Esophagus muscularis mucosa (tissue), 4 donors: Measurements from ENCODE around the gene SFXN5. TPM values are rescaled to one million over a fixed set of nuclear protein-coding genes. Genes with fewer than 3 reads are reported as not detected.

Experiments used
- DNase-seq: peaks from one replicate; pipeline ENCODE4 v3.0.0-alpha.2; 2017; ENCODE audit errors: extremely low spot score
- H3K27ac ChIP-seq, 4 donors: fragments of 200-600 bp; sonication (generic); replicated peaks in 1 of 4; 1 replicate in 3 of 4; 2 replicates in 1 of 4; pipeline ENCODE4 v1.5.1; 2016 to 2019; ENCODE audit warnings: mild to moderate bottlenecking in 1 of 4
- H3K27me3 ChIP-seq, 4 donors: fragments of 200-600 bp; sonication (generic); one replicate each; pipeline versions ENCODE4 v1.5.1 to v1.6.0; 2016 to 2019
- H3K36me3 ChIP-seq, 4 donors: fragments of 200-600 bp; sonication (generic); one replicate each; pipeline ENCODE4 v1.5.1; 2016 to 2019
- H3K4me1 ChIP-seq, 4 donors: fragments of 200-600 bp; sonication (generic); one replicate each; pipeline ENCODE4 v1.5.1; 2016 to 2019
- H3K4me3 ChIP-seq, 4 donors: fragments of 200-600 bp; sonication (generic); 1 replicate in 2 of 4; 2 replicates in 2 of 4; pipeline ENCODE4 v1.5.1; 2016 to 2019; ENCODE audit warnings: mild to moderate bottlenecking in 4 of 4, moderate library complexity in 1 of 4
- H3K9me3 ChIP-seq, 4 donors: fragments of 200-600 bp; sonication (generic); 1 replicate in 3 of 4; 2 replicates in 1 of 4; pipeline ENCODE4 v1.5.1; 2016 to 2019
- CTCF ChIP-seq, 3 experiments: fragments of 200-600 bp in 2 of 3; fragments of 450-650 bp in 1 of 3; sonication (generic) in 2 of 3; IDR thresholded peaks; one replicate each; pipeline ENCODE4 v1.5.1; 2017 to 2019; ENCODE audit warnings: antibody characterized with exemption in 3 of 3, mild to moderate bottlenecking in 2 of 3, moderate library complexity in 1 of 3
- EP300 ChIP-seq: sonication (generic); formaldehyde crosslinking; IDR thresholded peaks from one replicate; pipeline ENCODE4 v1.6.1; 2017; ENCODE audit warnings: antibody characterized with exemption
- POLR2A ChIP-seq: fragments of 450-650 bp; IDR thresholded peaks from one replicate; pipeline ENCODE4 v1.6.1; 2017; ENCODE audit warnings: antibody characterized with exemption, moderate library complexity, mild to moderate bottlenecking, low read depth
- POLR2AphosphoS5 ChIP-seq, 2 donors: sonication (generic); formaldehyde crosslinking; IDR thresholded peaks; one replicate each; pipeline ENCODE4 v1.6.1; 2017; ENCODE audit warnings: antibody characterized with exemption in 2 of 2
- WGBS: methylation state at CpG from one replicate; pipeline ENCODE4 v1.1.5; 2018; 5-methylcytosine and 5-hydroxymethylcytosine counted together
- intact Hi-C: fragments of 100-400 bp; cut with DNase I; formaldehyde crosslinking; loops from one replicate; pipeline ENCODE4 v1.15.1; 2023
- total RNA-seq, 4 donors: library from RNA; depleted of rRNA; stranded (reverse); fragments of >200 nt; gene quantifications; one replicate each; pipeline versions ENCODE4 v1.1.0 to v1.2.1, GENCODE V29; 2016

Gene SFXN5
- total RNA-seq, 4 donors from 2014 or later, result 5.8 to 10.0 (median 6.8) TPM

- Histone ChIP-seq H3K27ac (no peak overlapping the region), H3K9me3 (no peaks in the 10 kb centered on the region), H3K36me3 (peaks cover 4 to 37% (median 9%) of the 10 kb centered on the region in 4 donors), H3K4me1 (peaks cover 0 to 5% (median 0%) of the 10 kb centered on the region in 4 donors), H3K4me3 (no peak overlapping the region), H3K27me3 (no peaks in the 10 kb centered on the region)
- TF ChIP-seq EP300, result no peak
- no peak for TF ChIP-seq POLR2A
- no peak for TF ChIP-seq CTCF (IDR thresholded peaks at IDR 0.05)
- no peak for TF ChIP-seq POLR2AphosphoS5 (IDR thresholded peaks at IDR 0.05)
- intact Hi-C loops, result loop anchor here (1.0 to 2.0 kb wide), 2 partner anchors 170 to 185 kb away; no protein-coding TSS in a partner anchor
- 75% methylated on average over 3 of the region's 8 CpGs for WGBS
- DNase-seq, result no peak
Observed at GRCh38 chr2:72992734-72993102, 78.8 kb downstream of the SFXN5 start.

- Histone ChIP-seq H3K4me3 (no peak overlapping the region), H3K27me3 (no peaks in the 10 kb centered on the region), H3K36me3 (peaks cover 3 to 38% (median 11%) of the 10 kb centered on the region in 4 donors), H3K4me1 (peaks cover 0 to 5% (median 0%) of the 10 kb centered on the region in 4 donors), H3K9me3 (no peaks in the 10 kb centered on the region), H3K27ac (no peak overlapping the region)
- WGBS, result 85% methylated on average over 11 of the region's 11 CpGs
- no peak for TF ChIP-seq POLR2A
- no peak for TF ChIP-seq POLR2AphosphoS5 (IDR thresholded peaks at IDR 0.05)
- no peak for TF ChIP-seq EP300
- no peak for TF ChIP-seq CTCF (IDR thresholded peaks at IDR 0.05)
- no peak for DNase-seq
- intact Hi-C loops, result loop anchor here (2.0 kb wide), 1 partner anchor 171 kb away; no protein-coding TSS in a partner anchor
Observed at GRCh38 chr2:72991980-72992733, 79.4 kb downstream of the SFXN5 start.

DNA sequence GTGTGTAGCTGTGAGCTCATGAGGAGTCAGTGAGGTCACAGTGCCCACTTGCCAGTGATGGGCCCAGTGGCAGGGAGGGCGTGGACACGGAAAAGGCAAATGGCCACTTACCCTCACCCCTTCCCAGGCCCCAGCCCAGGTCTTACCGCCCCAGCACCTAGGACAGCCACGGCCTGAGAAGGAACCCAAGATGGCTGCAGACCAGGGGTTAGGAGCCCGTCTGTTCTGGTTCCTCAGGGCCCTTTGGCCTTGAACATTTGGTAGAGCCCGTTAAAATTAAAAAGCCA is 80.1 kb downstream of the SFXN5 start:
- H3K36me3 ChIP-seq, result peaks cover 3 to 41% (median 11%) of the 10 kb centered on the region in 4 donors
- intact Hi-C loops, result no loop called here
- no peak for DNase-seq
- H3K4me3 ChIP-seq, result no peak overlapping the region
- no peaks in the 10 kb centered on the region for H3K27me3 ChIP-seq
- 92% methylated on average over 6 of the region's 6 CpGs for WGBS
- H3K9me3 ChIP-seq, result no peaks in the 10 kb centered on the region
- no peak for TF ChIP-seq CTCF (IDR thresholded peaks at IDR 0.05)
- TF ChIP-seq EP300, result no peak
- no peak for TF ChIP-seq POLR2AphosphoS5 (IDR thresholded peaks at IDR 0.05)
- TF ChIP-seq POLR2A, result no peak
- H3K4me1 ChIP-seq, result peaks cover 0 to 8% (median 0%) of the 10 kb centered on the region in 4 donors
- no peak overlapping the region for H3K27ac ChIP-seq

- H3K27me3 ChIP-seq, result no peaks in the 10 kb centered on the region
- no peak for TF ChIP-seq POLR2AphosphoS5 (IDR thresholded peaks at IDR 0.05)
- TF ChIP-seq CTCF (IDR thresholded peaks at IDR 0.05), result no peak
- no peak for TF ChIP-seq POLR2A
- TF ChIP-seq EP300, result no peak
- no peak overlapping the region for H3K27ac ChIP-seq
- no peak overlapping the region for H3K4me3 ChIP-seq
- peaks cover 0 to 12% (median 0%) of the 10 kb centered on the region in 4 donors for H3K4me1 ChIP-seq
- 90% methylated on average over 12 of the region's 13 CpGs for WGBS
- DNase-seq, result no peak
- peaks cover 3 to 46% (median 11%) of the 10 kb centered on the region in 4 donors for H3K36me3 ChIP-seq
- H3K9me3 ChIP-seq, result no peaks in the 10 kb centered on the region
- intact Hi-C loops, result no loop called here
Observed at GRCh38 chr2:72990695-72991438, 80.6 kb downstream of the SFXN5 start.
